Thoracic aorta (tissue), 2 donors: Measurements from ENCODE around the gene LDLRAD4. TPM values are rescaled to one million over a fixed set of nuclear protein-coding genes. Genes with fewer than 3 reads are reported as not detected.
A peak's percentile ranks its signal among the peaks of the same experiment; 100 is the strongest.

Experiments
- ATAC-seq: fragments of 150-250 bp; one replicate; pipeline ENCODE4 v1.8.0; 2017; ENCODE audit warnings: low read depth; ENCODE audit not compliant: insufficient number of reproducible peaks, low FRiP score
- DNase-seq: peaks from one replicate; pipeline ENCODE4 v3.0.0-alpha.2; 2020; ENCODE audit warnings: low spot score
- H3K27ac ChIP-seq, 2 donors: fragments of 200-600 bp; sonication (generic); 1 replicate in 1 of 2; 2 replicates in 1 of 2; pipeline ENCODE4 v1.5.1; 2016; ENCODE audit warnings: mild to moderate bottlenecking in 2 of 2, moderate library complexity in 2 of 2
- H3K27me3 ChIP-seq: fragments of 200-600 bp; sonication (generic); replicated peaks from 2 replicates; pipeline ENCODE4 v1.6.0; 2016; ENCODE audit warnings: mild to moderate bottlenecking; ENCODE audit not compliant: insufficient read depth
- H3K36me3 ChIP-seq: fragments of 200-600 bp; sonication (generic); one replicate; pipeline ENCODE4 v1.5.1; 2016
- H3K4me1 ChIP-seq, 2 donors: fragments of 200-600 bp; sonication (generic); 1 replicate in 1 of 2; 2 replicates in 1 of 2; pipeline versions ENCODE4 v1.5.1 to v1.6.0; 2016; ENCODE audit warnings: low read depth in 2 of 2, mild to moderate bottlenecking in 1 of 2; ENCODE audit not compliant: control insufficient read depth in 1 of 2
- H3K4me3 ChIP-seq: fragments of 200-600 bp; sonication (generic); 2 replicates; pipeline ENCODE4 v1.5.1; 2016; ENCODE audit warnings: mild to moderate bottlenecking
- H3K9me3 ChIP-seq: fragments of 200-600 bp; sonication (generic); 2 replicates; pipeline ENCODE4 v1.5.1; 2016
- total RNA-seq, 2 donors: library from RNA; depleted of rRNA; stranded (reverse); fragments of >200 nt; gene quantifications; one replicate each; pipeline versions ENCODE4 v1.1.0 to v1.2.3, GENCODE V29; 2016
- TF ChIP-seq, protein P1 (sequence below): fragments of 200-600 bp; sonication (generic); IDR thresholded peaks from one replicate; pipeline ENCODE4 v1.5.1; 2019; ENCODE audit warnings: antibody characterized with exemption

Gene LDLRAD4
- total RNA-seq, 2 donors from 2014 or later = 98.4 to 135 TPM

DNA sequence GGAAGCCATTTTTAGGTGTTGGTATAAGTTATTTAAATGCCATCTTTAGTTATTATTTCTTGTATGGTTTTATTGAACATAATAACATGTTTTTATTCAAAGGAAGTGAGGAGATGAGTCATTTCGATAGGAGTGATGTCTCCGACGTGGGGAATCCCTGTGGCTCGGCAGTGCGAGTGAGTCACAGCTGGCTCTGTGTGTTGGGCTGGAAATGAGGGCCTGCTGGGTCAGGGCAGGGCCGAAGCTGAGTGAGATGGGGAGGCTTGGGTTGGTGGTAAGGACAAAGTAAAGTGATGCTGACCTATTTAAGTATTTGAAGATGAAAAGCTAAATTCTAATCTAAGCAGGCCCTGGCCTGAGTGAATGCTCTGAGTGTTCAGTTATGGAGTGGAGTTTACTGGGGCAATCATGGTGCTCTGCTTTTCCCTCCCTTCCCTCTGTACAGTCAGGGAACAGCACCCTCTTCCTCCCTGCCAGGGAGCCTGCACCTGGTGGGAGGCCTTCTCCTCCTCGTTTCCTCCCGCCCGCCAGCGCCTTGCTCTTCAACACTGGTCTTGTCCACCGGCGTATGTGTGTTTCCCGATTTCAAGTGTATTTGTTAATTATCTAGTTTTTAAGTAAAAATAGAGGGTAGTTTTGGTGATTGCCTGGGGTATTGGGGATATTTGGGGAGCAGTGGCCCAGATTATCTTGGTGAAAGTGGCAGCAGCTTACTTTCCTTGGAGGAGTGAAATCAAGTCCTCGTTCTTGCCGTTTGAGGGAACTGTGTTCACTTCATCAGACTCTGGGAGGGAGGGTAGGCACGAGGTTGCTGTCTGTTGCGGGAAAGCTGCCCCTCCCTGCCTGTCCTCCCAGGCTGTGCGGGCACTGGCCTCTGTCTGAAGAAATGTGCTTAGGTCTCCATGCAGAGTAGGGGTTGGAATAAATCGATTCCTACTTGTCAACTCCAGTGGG lies 157.0 kb downstream of the LDLRAD4 start:
- peak; percentile 79 for DNase-seq
- H3K4me3 ChIP-seq = peak overlapping the region; percentile 53
- TF ChIP-seq, protein P1, sequence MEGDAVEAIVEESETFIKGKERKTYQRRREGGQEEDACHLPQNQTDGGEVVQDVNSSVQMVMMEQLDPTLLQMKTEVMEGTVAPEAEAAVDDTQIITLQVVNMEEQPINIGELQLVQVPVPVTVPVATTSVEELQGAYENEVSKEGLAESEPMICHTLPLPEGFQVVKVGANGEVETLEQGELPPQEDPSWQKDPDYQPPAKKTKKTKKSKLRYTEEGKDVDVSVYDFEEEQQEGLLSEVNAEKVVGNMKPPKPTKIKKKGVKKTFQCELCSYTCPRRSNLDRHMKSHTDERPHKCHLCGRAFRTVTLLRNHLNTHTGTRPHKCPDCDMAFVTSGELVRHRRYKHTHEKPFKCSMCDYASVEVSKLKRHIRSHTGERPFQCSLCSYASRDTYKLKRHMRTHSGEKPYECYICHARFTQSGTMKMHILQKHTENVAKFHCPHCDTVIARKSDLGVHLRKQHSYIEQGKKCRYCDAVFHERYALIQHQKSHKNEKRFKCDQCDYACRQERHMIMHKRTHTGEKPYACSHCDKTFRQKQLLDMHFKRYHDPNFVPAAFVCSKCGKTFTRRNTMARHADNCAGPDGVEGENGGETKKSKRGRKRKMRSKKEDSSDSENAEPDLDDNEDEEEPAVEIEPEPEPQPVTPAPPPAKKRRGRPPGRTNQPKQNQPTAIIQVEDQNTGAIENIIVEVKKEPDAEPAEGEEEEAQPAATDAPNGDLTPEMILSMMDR = no peak
- H3K4me1 ChIP-seq = peaks cover 18 to 71% of the 10 kb centered on the region in 2 donors
- peak; percentile 66 for ATAC-seq
- H3K27me3 ChIP-seq = no peaks in the 10 kb centered on the region
- no peaks in the 10 kb centered on the region for H3K36me3 ChIP-seq
- peak overlapping the region; percentile 79 to 82 for H3K27ac ChIP-seq
- no peaks in the 10 kb centered on the region for H3K9me3 ChIP-seq

DNA sequence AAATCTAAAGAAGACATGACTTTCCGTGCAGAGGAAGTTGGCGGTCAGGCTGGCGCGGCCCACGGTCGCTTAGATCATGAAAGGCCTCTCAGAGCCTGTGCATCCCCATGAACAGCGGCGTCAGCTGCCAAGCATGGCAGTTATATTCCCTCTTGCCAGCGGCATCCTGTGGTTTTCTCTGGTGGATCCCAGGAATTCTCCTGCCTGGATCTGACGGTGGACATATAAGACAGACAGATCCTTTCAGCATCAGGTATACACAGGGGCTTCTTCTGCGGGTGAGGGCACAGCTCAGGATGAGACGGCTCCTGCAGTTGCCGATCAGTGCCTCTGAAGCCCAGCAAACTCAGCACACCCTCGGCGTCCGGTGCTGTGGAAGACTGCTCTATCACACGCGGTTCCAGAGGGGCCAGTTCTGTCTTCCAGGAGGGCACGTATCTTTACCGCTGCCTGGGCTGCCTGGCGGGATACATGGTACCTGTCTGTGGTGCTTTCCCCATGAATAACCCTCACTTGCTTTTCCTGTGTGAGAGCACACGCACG lies 157.8 kb downstream of the LDLRAD4 start:
- Histone ChIP-seq H3K36me3 (no peaks in the 10 kb centered on the region), H3K9me3 (no peaks in the 10 kb centered on the region), H3K27ac (peak overlapping the region; percentile 79 to 82), H3K4me1 (peaks cover 22 to 74% of the 10 kb centered on the region in 2 donors), H3K27me3 (no peaks in the 10 kb centered on the region), H3K4me3 (no peak overlapping the region)
- TF ChIP-seq, protein P1 = no peak
- ATAC-seq = no peak
- DNase-seq = no peak

DNA sequence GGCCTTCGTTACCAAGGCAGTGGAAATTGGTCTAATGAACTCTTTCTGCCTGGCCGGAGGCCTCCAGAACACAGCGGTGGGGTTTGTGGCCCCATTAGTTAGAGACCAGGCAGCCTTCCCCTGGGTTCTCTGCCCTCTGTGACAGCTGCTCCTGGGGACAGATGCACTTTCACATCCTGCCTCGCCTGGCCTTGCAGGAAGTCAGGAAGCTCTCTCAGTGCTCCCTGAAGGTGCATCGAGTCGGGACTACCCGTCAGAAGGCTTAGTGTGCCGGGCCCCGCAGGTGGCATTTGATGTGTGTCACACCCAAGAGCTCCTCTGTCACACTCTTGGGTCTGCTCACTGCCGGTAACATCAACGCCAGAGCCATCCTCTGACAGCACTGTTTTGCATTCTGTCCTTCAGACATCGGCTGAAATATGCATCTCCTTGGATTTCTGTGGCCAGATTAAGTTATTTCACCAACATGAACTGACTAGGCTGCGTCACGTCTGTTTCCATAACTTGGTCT lies 158.3 kb downstream of the LDLRAD4 start:
- Histone ChIP-seq H3K36me3 (no peaks in the 10 kb centered on the region), H3K9me3 (no peaks in the 10 kb centered on the region), H3K4me3 (no peak overlapping the region), H3K4me1 (peaks cover 24 to 79% of the 10 kb centered on the region in 2 donors), H3K27ac (peak overlapping the region in 1 of 2 donors; percentile 82), H3K27me3 (no peaks in the 10 kb centered on the region)
- TF ChIP-seq, protein P1 = no peak
- DNase-seq (no peak), ATAC-seq (no peak)

DNA sequence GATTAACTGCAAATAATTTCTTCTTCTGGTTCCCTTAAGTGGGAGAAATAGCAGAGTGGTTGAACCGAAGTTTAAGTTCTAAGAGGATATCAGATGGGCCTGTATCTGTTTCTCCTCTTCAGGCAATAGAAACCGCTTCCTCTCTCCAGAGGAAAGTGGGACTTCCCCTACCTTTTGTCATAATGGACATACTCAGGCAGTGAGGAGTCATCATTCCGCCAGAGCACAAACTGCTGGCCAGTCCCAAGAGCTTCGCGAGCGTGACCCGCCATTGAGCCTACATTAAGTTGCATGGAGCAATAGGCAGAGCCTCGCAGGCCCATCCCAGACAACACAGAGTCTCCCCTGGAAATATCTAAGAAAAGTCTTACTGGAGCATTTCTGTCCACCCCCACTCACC lies 158.9 kb downstream of the LDLRAD4 start:
- Histone ChIP-seq H3K27me3 (no peaks in the 10 kb centered on the region), H3K36me3 (no peaks in the 10 kb centered on the region), H3K4me1 (peaks cover 24 to 78% of the 10 kb centered on the region in 2 donors), H3K4me3 (no peak overlapping the region), H3K27ac (peak overlapping the region in 1 of 2 donors; percentile 82), H3K9me3 (no peaks in the 10 kb centered on the region)
- ATAC-seq = no peak
- TF ChIP-seq, protein P1 = no peak
- DNase-seq = no peak

DNA sequence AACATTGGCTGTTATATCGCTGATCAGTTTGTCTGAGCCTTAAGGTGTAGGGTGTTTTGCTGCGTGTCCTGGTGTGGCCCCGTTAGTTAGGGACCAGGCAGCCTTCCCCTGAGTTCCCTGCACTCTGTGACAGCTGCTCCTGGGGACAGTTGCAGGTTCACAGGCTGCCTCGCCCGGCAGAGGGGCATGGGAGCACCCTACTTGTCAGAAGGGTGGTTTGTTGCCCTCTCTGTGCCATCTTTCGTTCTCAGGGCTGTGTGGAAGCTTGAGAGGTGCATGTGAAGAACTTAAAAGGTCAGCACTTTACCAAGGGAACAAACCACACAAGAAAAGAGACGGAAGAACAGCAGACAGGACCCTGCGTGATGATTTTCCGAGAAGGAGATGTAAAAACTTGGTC lies 159.6 kb downstream of the LDLRAD4 start:
- TF ChIP-seq, protein P1 = no peak
- Histone ChIP-seq H3K36me3 (no peaks in the 10 kb centered on the region), H3K27ac (peak overlapping the region in 1 of 2 donors; percentile 82), H3K9me3 (no peaks in the 10 kb centered on the region), H3K4me1 (peaks cover 31 to 82% of the 10 kb centered on the region in 2 donors), H3K27me3 (no peaks in the 10 kb centered on the region), H3K4me3 (no peak overlapping the region)
- ATAC-seq = no peak
- DNase-seq = no peak
